Measurements from ENCODE around the gene RAB11FIP4.

- TF ChIP-seq, protein P1, sequence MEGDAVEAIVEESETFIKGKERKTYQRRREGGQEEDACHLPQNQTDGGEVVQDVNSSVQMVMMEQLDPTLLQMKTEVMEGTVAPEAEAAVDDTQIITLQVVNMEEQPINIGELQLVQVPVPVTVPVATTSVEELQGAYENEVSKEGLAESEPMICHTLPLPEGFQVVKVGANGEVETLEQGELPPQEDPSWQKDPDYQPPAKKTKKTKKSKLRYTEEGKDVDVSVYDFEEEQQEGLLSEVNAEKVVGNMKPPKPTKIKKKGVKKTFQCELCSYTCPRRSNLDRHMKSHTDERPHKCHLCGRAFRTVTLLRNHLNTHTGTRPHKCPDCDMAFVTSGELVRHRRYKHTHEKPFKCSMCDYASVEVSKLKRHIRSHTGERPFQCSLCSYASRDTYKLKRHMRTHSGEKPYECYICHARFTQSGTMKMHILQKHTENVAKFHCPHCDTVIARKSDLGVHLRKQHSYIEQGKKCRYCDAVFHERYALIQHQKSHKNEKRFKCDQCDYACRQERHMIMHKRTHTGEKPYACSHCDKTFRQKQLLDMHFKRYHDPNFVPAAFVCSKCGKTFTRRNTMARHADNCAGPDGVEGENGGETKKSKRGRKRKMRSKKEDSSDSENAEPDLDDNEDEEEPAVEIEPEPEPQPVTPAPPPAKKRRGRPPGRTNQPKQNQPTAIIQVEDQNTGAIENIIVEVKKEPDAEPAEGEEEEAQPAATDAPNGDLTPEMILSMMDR (IDR thresholded peaks at IDR 0.05; ENCODE audit: low read depth, low read length), result no peak
- no peak for TF ChIP-seq POLR2A (IDR thresholded peaks at IDR 0.05; ENCODE audit: extremely low read depth, insufficient read length)
Measured at GRCh38 chr17:31493656-31494155, 102.2 kb downstream of the RAB11FIP4 start.

All from NB4 (cell line).